Mucosa of gallbladder (tissue), 1 donor: ENCODE measurements around the gene SECTM1. TPM values are rescaled to one million over a fixed set of nuclear protein-coding genes. Genes with fewer than 3 reads are reported as not detected.
A peak's percentile ranks its signal among the peaks of the same experiment; 100 is the strongest.
"Not testable (repeated sequence)": the region's sequence is repeated elsewhere in the genome, so short reads cannot be mapped to it uniquely, and the experiment has no call there.

ENCODE experiments used
- DNase-seq: peaks from one replicate; pipeline ENCODE4 v3.0.0-alpha.2; 2020; ENCODE audit warnings: low spot score
- total RNA-seq: library from RNA; stranded (reverse); gene quantifications from one replicate; pipeline ENCODE4 v1.2.1, GENCODE V29; 2021
- donor health status: DM: no; HTN: no; CAD: no.

The SECTM1 gene
- total RNA-seq, result 8.5 TPM

GRCh38 chr17:82333279-82334171, at the start of gene SECTM1:
SECTM1 (minus strand) TSS chr17:82333766; CDS start chr17:82327240, 6,526 bp downstream.
- DNase-seq, result peak; percentile 38

GRCh38 chr17:82382933-82383255, 49.3 kb upstream of the SECTM1 start:
- DNase-seq, result no peak

- not testable (repeated sequence) for DNase-seq
Observed at GRCh38 chr17:82382220-82382932, 48.8 kb upstream of the SECTM1 start.

DNA sequence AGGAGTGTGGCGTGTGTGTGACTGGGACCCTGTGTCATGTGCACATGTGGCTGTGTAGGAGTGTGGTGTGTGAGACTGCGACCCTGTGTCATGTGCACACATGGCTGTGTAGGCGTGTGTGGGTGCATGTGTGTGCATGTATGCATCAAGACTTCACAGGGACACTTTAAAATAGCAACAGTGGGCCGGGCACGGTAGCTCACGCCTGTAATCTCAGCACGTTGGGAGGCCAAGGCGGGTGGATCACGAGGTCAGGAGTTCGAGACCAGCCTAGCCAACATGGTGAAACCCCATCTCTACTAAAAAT, 48.1 kb upstream of the SECTM1 start:
- not testable (repeated sequence) for DNase-seq

DNA sequence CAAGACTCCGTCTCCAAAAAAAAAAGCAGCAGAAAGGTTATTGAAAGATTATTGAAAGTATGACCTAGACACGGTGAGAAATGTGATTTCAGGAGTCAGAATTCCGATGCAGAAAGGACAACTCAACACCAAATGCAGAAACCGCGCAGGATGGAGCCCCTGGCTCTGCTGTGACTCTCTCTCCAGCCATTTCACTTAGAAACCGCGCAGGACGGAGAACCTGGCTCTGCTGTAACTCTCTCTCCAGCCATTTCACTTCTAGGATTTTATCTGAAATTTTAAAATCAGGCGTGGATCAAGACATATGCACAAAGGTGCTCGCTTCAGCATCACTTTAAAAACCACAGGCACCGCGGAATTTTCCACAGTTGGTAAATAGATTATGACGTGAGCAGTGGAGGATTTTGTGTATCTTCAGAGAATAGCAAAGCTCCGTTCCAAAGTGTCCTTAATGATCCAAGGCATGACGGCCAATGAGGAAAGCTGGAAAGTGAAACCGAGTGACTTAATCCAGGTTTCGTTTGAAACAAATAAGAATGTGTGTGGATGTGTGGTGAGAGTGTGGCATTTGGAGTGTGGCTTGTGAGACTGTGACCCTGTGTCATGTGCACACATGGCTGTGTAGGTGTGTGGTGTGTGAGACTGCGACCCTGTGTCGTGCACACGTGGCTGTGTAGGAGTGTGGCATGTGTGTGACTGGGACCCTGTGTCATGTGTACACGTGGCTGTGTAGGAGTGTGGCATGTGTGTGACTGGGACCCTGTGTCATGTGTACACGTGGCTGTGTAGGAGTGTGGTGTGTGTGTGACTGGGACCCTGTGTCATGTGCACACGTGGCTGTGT, 47.5 kb upstream of the SECTM1 start:
- no peak for DNase-seq

DNA sequence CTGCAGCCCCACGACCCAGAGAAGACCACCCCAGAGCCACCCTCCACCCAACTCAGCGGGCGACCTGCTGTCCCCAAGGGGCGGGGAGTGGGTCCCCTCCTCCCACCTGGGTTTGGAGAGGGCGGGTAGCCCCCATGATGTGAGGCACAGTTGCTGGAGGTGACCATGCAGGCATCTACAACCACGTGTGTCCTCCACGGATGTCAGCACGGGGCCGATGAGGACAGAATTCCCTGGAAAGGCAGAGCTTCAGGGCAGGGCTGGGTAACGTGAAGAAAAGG, 45.1 kb upstream of the SECTM1 start:
- DNase-seq, result no peak

GRCh38 chr17:82377924-82378740, 44.6 kb upstream of the SECTM1 start:
- DNase-seq, result no peak

DNA sequence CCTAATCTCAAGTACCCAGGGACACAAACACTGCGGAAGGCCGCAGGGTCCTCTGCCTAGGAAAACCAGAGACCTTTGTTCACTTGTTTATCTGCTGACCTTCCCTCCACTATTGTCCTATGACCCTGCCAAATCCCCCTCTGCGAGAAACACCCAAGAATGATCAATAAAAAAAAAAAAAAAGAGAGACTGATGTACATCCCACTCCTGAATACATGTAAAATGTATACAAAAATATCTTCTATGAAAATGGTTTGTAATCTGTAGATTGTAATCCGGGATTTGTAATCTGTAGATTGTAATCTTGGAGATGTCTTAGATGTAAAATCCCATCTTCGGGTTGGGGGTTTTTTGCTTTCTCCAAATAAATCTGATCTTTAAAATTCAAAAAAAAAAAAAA, 43.7 kb upstream of the SECTM1 start:
- not testable (repeated sequence) for DNase-seq

DNA sequence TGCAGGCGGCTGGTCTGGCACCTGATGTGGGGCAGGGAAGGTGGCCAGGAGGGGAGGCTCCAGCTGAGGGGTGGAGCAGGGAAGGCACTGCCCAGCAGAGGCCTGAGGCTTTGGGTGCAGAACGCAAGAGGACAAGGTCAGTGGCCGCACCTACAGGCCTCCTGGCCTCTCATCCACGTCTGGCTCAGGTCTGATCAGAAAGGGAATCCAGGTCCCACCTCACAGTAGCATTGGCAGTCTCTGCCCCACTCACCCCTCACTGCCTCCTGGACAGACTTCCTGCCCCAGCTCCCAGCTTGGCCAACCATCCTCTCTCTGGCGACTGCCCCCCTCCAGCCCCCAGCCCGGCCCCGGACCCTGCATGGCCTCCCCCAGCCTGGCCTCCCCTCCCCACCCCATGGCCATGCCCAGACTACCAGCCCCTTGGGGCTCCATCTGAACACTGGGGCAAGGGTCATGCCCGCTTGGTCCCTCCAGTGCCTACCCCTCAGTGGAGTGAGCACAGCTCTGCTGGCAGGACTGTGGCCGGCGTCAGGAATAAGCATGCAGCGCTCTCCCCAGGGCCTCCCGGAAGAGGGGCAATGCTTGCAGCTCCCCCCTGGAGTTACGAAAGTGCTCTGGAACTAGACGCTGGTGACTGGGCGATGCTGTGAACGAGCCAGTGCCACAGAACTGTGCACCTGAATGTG, 42.6 kb upstream of the SECTM1 start:
- DNase-seq, result no peak

DNA sequence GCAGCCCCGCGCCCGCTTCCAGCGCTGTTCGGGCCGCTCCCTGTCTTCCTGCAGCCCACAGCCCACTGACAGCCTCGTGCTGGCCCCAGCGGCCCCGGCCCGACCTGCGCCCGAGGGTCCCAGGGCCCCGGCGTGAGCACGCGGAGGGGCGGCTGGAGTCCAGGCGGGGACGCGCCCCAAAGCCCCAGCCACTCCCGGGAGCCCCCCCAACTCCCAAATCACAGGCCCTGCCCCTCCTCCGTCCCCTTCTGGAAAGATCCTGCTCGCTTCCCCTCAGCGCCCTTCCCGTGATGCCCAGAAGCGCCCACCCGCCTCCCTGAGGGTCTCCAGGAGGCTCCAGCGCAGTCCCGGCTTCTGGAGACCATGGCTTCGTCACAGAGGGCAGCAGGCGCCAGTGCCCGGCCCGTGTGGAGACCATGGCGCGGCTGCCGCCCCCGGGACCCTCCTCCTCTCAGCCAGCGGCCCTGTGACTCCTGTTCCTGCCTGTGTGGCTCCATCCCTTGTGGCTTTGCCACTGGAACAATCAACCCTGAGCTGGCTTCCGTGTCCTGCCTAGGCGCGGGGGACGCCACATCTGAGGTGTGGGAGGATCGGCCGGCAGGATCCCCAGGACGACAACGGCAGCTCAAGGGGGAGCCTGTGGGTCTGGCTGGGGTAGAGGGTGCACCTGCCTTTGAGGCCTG, 41.9 kb upstream of the SECTM1 start:
- DNase-seq, result no peak

DNA sequence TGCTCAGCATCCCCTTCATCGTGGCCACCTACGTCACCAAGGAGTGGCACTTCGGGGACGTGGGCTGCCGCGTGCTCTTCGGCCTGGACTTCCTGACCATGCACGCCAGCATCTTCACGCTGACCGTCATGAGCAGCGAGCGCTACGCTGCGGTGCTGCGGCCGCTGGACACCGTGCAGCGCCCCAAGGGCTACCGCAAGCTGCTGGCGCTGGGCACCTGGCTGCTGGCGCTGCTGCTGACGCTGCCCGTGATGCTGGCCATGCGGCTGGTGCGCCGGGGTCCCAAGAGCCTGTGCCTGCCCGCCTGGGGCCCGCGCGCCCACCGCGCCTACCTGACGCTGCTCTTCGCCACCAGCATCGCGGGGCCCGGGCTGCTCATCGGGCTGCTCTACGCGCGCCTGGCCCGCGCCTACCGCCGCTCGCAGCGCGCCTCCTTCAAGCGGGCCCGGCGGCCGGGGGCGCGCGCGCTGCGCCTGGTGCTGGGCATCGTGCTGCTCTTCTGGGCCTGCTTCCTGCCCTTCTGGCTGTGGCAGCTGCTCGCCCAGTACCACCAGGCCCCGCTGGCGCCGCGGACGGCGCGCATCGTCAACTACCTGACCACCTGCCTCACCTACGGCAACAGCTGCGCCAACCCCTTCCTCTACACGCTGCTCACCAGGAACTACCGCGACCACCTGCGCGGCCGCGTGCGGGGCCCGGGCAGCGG, 41.2 kb upstream of the SECTM1 start:
- no peak for DNase-seq

DNA sequence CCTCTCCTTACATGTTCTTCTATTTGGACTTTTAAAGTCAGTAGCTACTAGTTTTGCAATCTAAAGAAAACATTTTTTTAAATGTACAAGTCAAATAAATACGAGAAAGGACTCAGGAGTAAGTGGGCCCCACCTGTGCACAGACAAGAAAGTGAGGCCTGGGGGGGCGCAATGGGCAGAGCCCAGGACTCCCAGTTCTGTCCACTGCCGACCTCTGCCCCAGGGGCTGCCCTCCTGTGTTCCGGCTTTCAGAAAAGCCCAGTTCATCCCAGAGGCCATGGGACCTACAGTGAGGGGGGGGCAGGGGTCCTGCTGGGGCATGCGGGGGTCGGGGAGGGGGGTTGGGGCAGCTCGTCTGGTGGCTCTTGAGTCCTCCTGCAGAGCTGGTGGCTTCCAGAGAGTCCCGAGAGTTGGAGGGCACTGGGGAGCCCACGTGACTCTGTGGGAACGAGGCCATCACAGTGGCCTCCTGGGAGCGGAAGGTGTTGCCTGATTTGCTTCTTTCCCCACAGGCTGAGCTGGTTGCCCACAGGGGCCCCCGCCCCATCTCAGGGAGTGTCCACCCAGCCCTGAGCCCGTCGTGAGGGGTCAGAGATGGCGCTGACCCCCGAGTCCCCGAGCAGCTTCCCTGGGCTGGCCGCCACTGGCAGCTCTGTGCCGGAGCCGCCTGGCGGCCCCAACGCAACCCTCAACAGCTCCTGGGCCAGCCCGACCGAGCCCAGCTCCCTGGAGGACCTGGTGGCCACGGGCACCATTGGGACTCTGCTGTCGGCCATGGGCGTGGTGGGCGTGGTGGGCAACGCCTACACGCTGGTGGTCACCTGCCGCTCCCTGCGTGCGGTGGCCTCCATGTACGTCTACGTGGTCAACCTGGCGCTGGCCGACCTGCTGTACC, 40.4 kb upstream of the SECTM1 start:
- DNase-seq, result no peak

GRCh38 chr17:82373072-82373452, 39.5 kb upstream of the SECTM1 start:
- not testable (repeated sequence) for DNase-seq

DNA sequence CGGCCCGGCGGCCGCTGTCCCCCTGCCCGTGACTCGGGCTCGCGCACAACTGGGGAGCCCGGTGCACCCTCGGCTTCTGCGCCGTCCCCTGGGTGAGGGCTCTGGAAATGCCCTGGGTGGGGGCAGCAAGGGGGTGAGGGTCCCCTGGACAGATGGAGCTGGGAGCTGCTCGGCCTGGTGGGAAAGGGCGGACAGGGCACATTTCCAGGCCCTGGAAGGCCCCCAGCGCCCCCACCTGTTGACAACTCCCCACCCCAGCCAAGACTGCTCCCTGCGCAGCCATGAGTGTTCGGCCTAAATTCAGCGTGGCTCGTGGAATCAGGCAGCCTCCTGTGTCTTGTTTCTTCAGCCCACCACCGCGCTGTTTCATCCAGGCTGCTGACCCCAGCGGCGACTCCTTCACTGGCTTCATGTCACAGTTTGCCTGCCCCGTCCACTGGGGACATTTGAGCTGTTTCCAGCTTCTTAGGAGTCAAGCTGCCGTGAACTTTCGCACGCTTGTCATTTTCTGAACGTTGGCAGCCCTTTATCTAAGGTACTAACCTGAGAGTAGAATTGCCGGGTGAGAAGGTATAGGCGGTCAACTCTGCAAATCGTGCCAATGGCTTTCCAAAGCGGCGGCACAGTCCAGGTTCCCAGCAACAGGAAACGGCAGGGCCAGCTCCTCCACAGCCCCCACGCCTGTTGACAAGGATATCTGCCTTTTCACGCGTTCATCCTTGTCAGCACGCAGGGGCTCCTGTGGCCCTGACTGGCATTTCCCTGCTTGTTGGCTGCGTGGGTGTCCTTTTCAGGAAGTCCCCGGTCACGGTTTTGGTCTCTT, 38.9 kb upstream of the SECTM1 start:
- DNase-seq, result no peak

DNA sequence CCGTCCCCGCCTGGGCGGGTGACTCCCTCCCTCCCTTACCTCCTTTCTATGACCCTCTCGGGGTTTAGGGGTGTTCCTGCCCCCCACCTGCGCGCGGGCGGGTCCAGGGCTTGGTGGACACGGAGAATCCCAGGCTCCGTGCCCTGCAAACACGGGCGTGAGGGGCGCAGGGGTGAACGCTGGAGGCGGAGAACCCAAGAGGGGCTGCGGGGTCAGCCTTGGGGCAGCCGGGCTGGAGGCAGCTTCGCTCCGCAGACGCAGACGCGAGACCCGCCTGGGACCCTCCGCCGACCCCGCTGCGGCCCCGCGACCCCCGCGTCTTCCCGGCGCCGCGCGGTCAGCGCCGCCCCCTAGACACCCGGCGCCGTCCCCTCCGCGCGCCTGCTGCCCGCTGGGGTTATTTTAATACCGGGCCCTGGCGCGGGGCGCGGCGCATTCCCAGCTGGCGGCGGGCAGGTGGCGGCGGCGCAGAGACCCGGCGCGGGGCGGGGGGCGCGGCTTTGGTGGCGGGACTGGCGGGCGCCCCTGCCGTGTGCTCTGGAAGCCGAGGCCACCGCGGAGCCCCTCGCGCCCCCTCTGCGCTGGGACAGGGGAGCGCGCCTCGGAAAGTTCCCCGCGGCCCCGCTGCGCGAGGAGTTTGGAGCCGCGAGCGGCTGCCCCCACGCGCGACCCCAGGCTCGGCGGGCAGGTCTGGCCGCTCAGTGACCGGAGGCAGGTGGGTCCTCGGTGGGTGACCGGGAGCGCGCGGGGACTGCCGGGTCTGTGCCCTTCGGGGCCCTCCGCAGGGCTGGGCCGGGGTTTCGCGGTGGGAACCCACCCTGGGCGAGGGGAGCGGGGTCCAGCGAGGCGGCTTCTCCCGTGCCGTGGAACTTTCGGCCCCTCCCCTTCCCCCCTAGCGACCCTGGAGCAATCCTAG, 38.0 kb upstream of the SECTM1 start, which contains the start of gene UTS2R:
Gene UTS2R (plus strand): TSS at position 433 of the 916 bp plus-strand sequence. CDS start 2,560 bp downstream, outside the sequence.
- no peak for DNase-seq

DNA sequence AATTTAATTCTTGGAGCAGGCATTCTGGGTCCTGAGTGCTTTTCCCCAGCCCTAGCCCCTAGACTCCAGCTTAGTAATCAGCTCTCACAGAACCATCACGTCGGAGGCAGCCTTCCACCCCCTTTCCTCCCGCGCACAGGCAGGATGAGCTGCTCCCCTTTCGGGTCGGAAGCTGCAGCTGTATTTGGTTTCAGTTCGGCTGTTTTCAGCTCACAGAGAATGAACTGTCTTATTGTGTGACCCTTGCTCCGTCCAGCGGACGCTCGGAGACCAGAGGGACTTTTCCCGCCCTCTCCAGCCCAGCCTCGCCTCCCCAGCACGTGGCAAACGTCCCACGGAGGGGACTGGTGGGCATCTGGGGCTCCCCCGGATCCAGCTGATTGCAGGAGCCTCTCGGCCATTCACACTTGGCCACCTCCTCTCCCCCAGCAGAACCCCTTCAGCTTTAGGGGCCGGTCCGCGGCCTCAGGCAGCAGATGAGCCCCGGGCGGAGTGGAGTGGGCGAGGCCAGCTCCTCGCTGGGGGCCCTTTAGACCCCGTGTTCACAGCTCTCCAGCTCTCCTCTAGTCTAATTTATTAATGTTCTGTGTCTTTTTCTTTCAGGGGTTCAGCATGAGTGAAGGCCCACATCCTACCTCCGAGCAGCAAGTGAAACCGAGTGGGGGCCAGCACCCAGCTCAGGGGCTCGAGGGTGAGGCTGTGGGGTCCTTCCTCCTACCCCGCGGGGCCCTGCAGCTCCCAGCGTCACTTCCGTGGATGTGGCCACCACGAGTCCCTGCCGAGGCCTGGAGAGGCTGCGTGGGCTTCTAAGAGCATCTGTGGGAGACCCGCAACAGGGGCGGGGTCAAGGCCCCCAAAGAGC, 37.1 kb upstream of the SECTM1 start:
- DNase-seq, result no peak
